Right lobe of liver (tissue), 6 donors: ENCODE results near the gene TSPAN2. TPM values are rescaled to one million over a fixed set of nuclear protein-coding genes. Genes with fewer than 3 reads are reported as not detected.

Experiments used
- ATAC-seq, 4 donors: fragments of 200-7000 bp; cut with Tn5 transposase; one replicate each; pipeline ENCODE4 v1.9.1; 2020; ENCODE audit warnings: mild to moderate bottlenecking in 4 of 4, moderate library complexity in 4 of 4
- DNase-seq, 3 donors: peaks; one replicate each; pipeline ENCODE4 v3.0.0-alpha.2; 2020
- H3K27ac ChIP-seq, 3 donors: fragments of 200-600 bp; one replicate each; pipeline ENCODE4 v1.8.0; 2022
- H3K27me3 ChIP-seq, 2 donors: fragments of 200-600 bp; one replicate each; pipeline ENCODE4 v1.8.0; 2022
- H3K36me3 ChIP-seq, 4 donors: fragments of 200-600 bp; sonication (generic) in 1 of 4; one replicate each; pipeline versions ENCODE4 v1.5.1 to v1.8.0; 2017 to 2022; ENCODE audit warnings: control low read depth in 1 of 4
- H3K4me1 ChIP-seq, 4 donors: fragments of 200-600 bp; sonication (generic) in 1 of 4; one replicate each; pipeline versions ENCODE4 v1.5.1 to v1.8.0; 2017 to 2022; ENCODE audit warnings: control low read depth in 1 of 4
- H3K4me3 ChIP-seq, 3 donors: fragments of 200-600 bp; one replicate each; pipeline ENCODE4 v1.8.0; 2022
- H3K9me3 ChIP-seq, 4 donors: fragments of 200-600 bp; sonication (generic) in 1 of 4; one replicate each; pipeline versions ENCODE4 v1.5.1 to v1.8.0; 2017 to 2022; ENCODE audit warnings: control low read depth in 1 of 4
- POLR2A ChIP-seq: fragments of 450-650 bp; IDR thresholded peaks from one replicate; pipeline ENCODE4 v1.6.1; 2017; ENCODE audit warnings: antibody characterized with exemption, mild to moderate bottlenecking
- WGBS: methylation state at CpG from one replicate; pipeline ENCODE4 v1.1.6; 2018; ENCODE audit warnings: low coverage, low lambda C conversion rate; ENCODE audit not compliant: insufficient coverage; ENCODE audit errors: missing lambda C conversion rate; 5-methylcytosine and 5-hydroxymethylcytosine counted together
- intact Hi-C, 2 donors: fragments of 100-400 bp; cut with DNase I; formaldehyde crosslinking; loops; one replicate each; pipeline versions ENCODE4 v1.11.2 to v1.14.1; 2022
- total RNA-seq, 6 experiments: library from RNA; depleted of rRNA in 2 of 6; stranded (reverse); fragments of >200 nt in 2 of 6; fragmentation: NEBNext Ultra II Directional in 3 of 6; extraction: Animal tissue kit (Norgen Biotek cat#: 25700) in 3 of 6; gene quantifications; one replicate each; pipeline versions ENCODE4 v1.1.0 to v1.2.4, GENCODE V29; 2016 to 2023
- TF ChIP-seq, protein P1 (sequence below), 4 donors: fragments of 200-600 bp in 3 of 4; fragments of 450-650 bp in 1 of 4; IDR thresholded peaks; one replicate each; pipeline versions ENCODE4 v1.5.1 to v1.8.0; 2016 to 2022; ENCODE audit warnings: antibody characterized with exemption in 4 of 4, mild to moderate bottlenecking in 2 of 4
- donor health status: DM: no; HTN: yes; CAD: no.
- donor health status: DM: no; HTN: no; CAD: no.
- donor health status: DM: no; HTN: no; CAD: no.
- donor health status: DM: no; HTN: yes; CAD: no.
- donor health status: DM: no; HTN: yes; CAD: no.

Gene TSPAN2
- total RNA-seq, 6 experiments from 2014 or later, result 0.35 to 0.55 (median 0.42) TPM; not detected in 2

DNA sequence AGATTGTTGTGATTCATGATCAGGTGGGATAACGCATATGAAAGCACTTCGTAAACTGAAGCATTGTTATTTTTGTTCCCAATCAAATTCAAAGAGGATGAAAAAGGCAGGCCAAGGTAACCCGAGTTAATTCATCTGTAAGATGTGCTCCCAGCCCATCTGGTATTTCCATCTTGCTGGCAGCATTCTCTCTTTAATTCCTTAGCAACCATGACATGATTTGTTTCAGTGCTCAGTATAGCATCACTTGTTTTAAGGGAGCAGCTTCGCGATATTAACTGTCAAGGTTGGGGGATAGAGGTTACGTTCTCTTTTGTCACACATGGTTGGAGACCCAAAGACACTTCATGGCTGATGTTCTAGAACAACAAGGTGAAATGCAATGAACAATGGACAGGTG, 6.4 kb downstream of the TSPAN2 start:
- H3K4me3 ChIP-seq, result no peak overlapping the region
- TF ChIP-seq, protein P1, sequence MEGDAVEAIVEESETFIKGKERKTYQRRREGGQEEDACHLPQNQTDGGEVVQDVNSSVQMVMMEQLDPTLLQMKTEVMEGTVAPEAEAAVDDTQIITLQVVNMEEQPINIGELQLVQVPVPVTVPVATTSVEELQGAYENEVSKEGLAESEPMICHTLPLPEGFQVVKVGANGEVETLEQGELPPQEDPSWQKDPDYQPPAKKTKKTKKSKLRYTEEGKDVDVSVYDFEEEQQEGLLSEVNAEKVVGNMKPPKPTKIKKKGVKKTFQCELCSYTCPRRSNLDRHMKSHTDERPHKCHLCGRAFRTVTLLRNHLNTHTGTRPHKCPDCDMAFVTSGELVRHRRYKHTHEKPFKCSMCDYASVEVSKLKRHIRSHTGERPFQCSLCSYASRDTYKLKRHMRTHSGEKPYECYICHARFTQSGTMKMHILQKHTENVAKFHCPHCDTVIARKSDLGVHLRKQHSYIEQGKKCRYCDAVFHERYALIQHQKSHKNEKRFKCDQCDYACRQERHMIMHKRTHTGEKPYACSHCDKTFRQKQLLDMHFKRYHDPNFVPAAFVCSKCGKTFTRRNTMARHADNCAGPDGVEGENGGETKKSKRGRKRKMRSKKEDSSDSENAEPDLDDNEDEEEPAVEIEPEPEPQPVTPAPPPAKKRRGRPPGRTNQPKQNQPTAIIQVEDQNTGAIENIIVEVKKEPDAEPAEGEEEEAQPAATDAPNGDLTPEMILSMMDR (IDR thresholded peaks at IDR 0.05), result no peak
- no peak for TF ChIP-seq POLR2A
- intact Hi-C loops, result no loop called here
- no peak overlapping the region for H3K27ac ChIP-seq
- no peaks in the 10 kb centered on the region for H3K9me3 ChIP-seq
- no peaks in the 10 kb centered on the region for H3K36me3 ChIP-seq
- WGBS, result 68% methylated on average over 6 of the region's 6 CpGs
- H3K4me1 ChIP-seq, result no peaks in the 10 kb centered on the region
- DNase-seq, result no peak
- no peak for ATAC-seq
- no peaks in the 10 kb centered on the region for H3K27me3 ChIP-seq

DNA sequence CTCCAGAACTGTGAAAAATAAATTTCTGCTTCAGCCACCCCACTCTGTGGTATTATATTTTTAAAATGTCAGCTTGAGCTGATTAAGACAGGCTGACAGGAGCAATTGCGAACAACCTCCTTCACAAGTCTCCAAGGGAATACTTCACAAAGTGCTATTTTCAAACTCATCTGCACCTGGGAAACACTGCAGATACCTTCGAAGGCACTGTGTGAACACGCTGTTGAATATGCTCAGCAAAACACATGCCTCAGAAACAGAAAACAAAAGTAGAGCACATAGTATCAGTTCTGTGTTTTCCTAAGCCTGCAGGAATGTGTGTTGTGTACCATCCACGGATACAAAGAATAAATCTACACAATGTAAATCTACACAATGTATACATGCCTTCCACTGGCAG, 10.6 kb downstream of the TSPAN2 start:
- no peaks in the 10 kb centered on the region for H3K27me3 ChIP-seq
- H3K4me3 ChIP-seq, result no peak overlapping the region
- 81% methylated on average over 4 of the region's 4 CpGs for WGBS
- H3K36me3 ChIP-seq, result no peaks in the 10 kb centered on the region
- H3K27ac ChIP-seq, result no peak overlapping the region
- DNase-seq, result no peak
- ATAC-seq, result no peak
- intact Hi-C loops, result no loop called here
- TF ChIP-seq POLR2A, result no peak
- TF ChIP-seq, protein P1 (IDR thresholded peaks at IDR 0.05), result no peak
- no peaks in the 10 kb centered on the region for H3K9me3 ChIP-seq
- no peaks in the 10 kb centered on the region for H3K4me1 ChIP-seq

DNA sequence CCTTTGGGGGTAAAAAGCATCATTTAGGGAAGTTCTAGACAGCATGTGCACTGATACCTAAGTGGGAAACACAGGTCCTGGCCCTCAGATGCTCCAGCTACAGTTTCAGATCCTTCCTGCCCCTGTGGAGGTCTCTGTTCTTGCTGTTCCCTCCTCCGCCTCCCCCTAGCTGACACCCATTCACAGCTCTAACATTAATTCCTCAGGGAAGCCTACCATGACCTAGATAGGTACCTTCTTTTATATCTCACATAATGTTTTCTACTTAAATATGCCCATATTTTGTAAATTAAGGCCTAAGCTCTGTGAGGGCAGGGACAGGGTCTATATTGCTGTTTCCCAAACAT, 11.3 kb downstream of the TSPAN2 start:
- DNase-seq (no peak), ATAC-seq (no peak)
- Histone ChIP-seq H3K27ac (no peak overlapping the region), H3K4me3 (no peak overlapping the region), H3K9me3 (no peaks in the 10 kb centered on the region), H3K27me3 (no peaks in the 10 kb centered on the region), H3K4me1 (no peaks in the 10 kb centered on the region), H3K36me3 (no peaks in the 10 kb centered on the region)
- intact Hi-C loops, result no loop called here
- 57% methylated on average over 1 of the region's 1 CpG for WGBS
- no peak for TF ChIP-seq POLR2A
- TF ChIP-seq, protein P1 (IDR thresholded peaks at IDR 0.05), result no peak

DNA sequence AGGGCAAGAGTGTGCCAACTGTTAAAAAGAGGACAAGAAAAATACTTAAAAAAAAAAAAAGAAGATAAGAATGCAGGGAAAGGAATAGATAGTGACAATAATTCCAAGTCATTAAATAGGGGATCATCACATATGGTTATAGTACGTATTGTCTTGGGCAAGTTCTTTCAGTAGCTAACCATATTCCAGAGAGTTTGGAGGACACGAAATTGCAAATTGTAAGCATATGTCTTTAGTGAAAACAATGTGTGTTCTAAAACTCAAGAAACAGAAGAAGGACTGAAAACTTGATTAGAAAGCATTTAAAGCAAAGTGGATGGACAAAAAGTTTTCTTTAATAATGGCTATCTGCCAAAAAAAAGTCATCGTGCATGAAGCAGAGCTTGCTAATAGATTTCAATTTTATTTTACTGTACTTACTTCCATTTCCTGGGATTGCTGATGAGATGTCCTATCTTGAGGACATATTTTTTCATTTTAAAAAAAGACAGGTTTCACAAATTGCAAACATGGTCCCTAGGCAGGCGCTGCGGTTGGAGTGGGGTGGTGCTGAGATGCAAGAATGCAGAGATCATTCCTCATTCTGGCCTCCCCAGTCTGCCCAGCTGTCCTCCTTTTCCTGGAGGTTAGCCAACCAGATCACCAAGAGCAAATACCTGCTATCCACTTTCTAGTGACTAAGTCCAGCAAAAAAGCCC, 11.9 kb downstream of the TSPAN2 start:
- Histone ChIP-seq H3K27ac (no peak overlapping the region), H3K4me1 (no peaks in the 10 kb centered on the region), H3K27me3 (no peaks in the 10 kb centered on the region), H3K4me3 (no peak overlapping the region), H3K36me3 (no peaks in the 10 kb centered on the region), H3K9me3 (no peaks in the 10 kb centered on the region)
- TF ChIP-seq, protein P1 (IDR thresholded peaks at IDR 0.05), result no peak
- TF ChIP-seq POLR2A, result no peak
- no peak for DNase-seq
- ATAC-seq, result no peak
- intact Hi-C loops, result no loop called here
- WGBS, result 84% methylated on average over 5 of the region's 5 CpGs
